Activated CD8-positive, alpha-beta memory T cell treated with anti-CD3 and anti-CD28 coated beads, Interleukin-2, amount 50 U/mL, for 1 hour (primary cell): Measurements from ENCODE around the gene SAV1.
"Not testable (repeated sequence)": the region's sequence is repeated elsewhere in the genome, so short reads cannot be mapped to it uniquely, and the experiment has no call there.

ENCODE experiments used
- DNase-seq: peaks from one replicate; pipeline ENCODE4 v3.0.0-alpha.2; 2020; ENCODE audit errors: extremely low read depth

Gene SAV1

DNA sequence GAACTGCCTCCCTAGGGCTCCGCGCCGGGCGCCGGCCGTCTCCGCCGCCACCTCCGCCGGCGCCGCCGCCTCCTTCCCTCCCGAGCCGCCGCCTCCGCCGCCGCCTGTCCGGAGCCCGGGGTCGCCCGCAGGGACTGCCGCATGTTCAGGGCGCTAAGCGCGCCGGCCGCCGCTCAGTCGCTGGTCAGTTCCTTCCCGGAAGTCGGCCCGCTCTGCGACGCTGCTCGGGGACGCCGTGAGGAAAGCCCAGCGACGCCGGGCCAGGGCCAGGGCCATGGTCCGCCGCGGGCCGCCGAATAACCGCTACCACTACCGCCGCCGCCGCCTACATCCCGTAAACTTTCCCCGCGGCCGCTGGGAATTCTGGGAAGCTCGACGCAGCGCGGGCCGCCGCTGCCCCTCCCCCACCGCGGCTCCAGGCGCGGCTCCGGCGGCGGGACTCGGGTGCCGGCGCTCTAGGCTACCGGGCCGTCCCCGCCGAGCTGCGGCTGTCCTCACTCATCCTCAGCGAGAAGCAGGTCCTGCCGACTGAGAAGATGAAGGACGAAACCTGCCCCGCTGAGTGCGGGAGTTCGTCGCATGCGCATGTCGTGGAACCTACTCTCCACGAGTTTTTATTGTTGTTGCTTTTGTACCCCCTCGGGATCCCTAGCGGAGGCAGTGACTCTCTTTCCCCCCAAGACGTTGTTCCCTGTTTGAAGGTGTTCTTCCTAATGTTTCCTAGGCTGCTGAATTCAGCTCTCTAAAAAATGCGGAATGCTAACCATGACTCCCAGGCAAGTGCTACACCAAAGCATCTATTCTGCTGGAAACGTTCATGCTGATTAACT is at the start of gene SAV1:
Gene SAV1, minus strand, starts transcription at position 311 of the 830 bp plus-strand sequence. CDS start 339 bp downstream, outside the sequence.
- no peak for DNase-seq

DNA sequence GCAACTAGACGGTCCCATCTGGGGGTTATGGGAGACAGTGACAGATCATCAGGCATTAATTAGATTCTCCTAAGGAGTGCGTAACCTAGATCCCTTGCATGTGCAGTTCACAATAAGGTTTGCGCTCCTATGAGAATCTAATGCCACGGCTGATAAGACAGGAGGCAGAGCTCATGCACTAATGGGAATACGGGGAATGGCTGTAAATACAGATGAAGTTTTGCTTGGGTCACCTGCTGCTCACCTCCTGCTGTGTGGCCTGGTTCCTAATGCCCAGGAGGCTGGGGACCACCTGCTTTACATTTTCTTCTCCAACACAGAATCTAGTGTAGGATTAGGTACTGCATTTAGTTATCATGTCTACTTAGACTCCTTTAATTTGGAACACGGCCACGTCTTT is 49.7 kb upstream of the SAV1 start:
- DNase-seq = no peak

DNA sequence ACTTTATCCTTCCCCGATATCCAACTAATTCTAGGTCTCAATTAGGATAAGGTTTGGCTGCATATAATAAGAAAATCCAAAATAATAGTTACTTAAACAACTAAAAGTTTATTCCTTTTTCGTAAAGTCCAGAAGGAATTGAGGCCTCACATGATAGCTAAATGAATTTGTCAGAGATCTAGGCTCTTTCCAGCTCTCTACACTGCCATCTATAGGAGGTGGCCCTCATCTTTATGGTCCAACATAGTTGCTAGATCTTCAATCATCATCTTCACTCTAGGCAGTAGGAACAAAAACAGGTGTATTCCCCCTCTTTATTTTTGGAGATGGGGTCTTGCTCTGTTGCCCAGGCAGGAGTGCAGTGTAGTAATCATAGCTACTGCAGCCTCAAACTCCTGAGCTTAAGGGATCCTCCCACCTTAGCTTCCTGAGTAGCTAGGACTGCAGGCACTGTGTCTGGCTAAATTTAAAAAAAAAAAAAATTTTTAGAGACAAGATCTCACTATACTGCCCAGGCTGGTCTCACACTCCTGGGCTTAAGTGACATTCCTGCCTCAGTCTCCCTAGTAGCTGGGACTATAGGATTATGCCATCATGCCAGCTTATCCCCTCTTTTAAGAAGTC is 46.5 kb upstream of the SAV1 start:
- DNase-seq = no peak

DNA sequence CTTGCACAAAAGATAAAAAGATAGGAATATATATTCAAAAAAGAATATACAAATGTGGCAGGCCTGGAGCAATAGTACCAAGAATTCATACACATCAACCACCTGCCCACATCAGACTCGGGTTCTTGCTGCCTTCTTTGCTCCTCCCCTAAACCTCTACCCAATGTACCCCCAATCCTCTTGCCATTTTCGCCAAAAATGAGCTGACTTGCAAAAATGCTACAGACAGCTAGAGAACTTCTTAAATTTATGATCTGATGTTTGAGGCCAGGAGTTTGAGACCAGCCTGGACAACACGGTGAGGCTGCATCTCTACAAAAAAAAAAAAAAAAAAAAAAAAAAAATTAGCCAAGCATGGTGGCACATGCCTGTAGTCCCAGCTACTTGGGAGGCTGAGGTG is 42.9 kb upstream of the SAV1 start:
- no peak for DNase-seq

DNA sequence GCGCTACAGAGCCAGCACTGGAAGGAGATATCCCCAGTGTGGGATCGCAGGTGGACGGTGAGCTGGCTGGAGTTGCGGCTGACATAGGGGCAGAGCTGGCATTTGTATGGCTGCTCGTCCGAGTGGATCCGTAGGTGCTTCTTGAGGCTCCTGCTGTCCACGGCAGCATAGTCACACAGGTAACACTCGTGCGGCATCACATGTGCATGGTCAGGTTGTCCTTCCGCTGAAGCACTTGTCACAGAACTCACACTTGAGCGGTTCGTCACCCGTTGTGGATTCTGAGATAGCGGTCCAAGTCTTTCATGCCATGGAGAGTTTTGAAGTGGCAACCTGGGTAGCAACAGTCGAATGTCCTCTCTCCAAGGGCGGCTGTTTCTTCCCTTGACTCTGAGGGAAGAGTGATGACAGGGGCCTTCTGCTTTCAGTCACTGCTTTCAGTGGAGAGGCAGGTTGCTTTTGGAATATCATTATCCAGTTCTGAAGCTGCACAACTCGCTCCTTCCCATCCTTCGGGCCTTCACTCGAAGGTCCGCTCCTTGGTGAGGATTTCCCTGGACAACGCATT is 37.0 kb upstream of the SAV1 start:
- DNase-seq = no peak

DNA sequence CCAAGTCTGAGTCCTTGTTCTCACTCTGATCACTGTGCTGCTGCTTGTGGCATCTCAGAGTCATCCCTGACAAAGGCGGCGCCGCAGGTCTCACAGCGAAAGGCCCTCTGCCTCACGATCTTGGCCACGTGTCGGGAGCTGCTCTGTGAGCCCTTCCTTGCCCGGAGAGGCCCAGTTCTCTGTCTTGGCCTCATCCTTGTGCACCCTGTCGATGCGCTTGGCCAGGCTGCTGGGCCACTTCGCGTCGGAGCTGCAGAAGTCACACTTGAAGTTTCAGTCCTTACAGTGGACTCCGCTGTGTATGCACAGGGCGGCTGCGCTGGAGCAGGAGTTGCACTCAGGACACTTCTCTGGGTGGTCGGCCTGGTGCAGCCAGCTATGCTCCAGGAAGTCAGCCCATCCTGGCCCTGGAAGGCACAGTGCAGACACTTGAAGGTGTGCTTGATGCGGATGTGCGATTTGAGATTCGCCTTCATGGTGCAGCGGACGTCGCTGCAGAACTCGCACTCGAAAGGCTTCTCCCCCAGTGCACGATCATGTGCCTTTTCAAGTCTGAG is 36.4 kb upstream of the SAV1 start:
- no peak for DNase-seq

DNA sequence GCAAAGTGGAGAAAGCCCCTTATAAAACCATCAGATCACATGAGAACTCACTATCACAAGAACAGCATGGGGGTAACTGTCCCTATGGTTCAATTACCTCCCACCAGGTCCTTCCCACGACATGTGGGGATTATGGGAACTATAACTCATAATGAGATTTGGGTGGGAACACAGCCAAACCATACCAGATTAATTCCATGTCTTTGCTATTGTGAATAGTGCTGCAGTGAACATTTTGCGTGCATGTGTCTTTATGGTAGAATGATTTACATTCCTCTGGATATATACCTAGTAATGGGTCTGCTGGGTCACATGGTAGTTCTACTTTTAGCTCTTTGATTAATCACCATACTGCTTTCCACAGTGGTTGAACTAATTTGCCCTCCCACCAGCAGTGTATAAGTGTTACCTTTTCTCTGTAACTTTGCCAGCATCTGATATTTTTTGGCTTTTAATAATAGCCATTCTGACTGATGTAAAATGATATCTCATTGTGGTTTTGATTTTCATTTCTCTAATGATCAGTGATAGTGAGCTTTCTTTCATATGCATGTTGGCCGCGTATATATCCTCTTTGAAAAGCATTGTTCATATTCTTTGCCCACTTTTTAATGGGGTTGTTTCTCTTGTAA is 29.7 kb upstream of the SAV1 start:
- no peak for DNase-seq

DNA sequence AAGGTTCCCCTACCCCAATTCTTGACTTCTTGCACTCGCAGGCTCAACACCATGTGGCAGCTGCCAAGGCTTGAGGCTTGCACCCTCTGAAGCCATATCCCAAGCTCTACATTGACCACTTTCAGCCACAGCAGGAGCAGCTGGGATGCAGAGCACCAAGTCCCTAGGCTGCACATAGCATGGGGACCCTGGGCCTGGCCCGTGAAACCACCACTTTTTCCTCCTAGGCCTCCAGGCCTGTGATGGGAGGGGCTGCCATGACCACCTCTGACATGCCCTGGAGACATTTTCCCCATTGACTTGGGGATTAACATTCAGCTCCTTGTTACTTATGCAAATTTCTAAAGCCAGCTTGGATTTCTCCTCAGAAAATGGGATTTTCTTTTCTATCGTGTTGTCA is 26.2 kb upstream of the SAV1 start:
- not testable (repeated sequence) for DNase-seq

DNA sequence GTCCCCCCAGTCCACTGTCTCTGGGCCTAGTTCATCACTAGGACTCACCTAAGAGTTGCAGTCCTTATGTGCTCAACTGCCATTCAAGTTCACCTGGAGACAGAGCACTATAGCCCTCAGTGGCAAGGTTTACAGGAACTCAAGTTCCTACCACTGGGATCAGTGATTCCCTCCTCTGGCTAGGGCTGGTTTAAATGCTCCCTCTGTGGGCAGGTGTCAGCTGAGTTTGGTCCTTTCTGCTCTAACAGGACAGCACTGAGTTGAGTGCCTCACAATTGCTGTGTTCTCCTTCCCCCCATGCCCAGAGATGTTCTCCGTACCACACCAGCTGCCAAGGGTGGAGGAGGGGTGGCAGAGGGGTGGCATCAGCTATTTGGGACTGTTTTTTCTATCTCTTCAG is 20.8 kb upstream of the SAV1 start:
- no peak for DNase-seq

DNA sequence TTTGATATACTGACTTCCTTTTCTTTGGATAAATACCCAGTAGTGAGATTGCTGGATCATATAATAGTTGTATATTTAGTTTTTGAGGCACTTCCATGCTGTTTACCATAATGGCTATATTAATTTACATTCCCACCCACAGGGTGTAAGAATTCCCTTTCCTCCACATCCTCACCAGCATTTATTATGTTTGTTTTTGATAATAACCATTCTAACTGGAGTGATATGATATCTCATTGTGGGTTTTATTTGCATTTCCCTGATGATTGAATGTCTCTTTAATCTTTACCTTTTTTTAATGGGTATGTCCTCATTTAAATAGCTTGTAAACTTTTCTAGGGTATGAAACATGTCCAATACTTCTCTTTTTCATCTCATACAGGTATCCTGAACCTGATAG is 11.6 kb upstream of the SAV1 start:
- no peak for DNase-seq

DNA sequence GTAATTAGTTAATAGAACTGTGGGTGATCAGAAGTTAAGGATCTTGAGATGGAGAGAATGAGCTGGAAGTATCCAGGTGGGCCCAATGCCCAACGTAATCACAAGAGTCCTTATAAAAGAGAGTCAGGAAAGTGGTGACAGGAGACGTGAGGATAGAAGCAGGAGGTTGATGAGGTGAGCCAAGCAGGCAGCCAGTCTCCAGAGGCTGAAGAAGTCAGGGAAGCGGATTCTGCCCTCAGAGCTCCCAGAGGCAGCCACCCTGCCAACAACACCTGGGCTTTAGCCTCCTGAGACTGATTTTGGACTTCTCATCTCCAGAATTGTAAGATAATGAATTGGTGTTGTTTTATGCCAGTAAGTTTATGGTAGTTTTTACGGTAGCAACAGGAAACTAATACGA is 10.1 kb upstream of the SAV1 start:
- no peak for DNase-seq

DNA sequence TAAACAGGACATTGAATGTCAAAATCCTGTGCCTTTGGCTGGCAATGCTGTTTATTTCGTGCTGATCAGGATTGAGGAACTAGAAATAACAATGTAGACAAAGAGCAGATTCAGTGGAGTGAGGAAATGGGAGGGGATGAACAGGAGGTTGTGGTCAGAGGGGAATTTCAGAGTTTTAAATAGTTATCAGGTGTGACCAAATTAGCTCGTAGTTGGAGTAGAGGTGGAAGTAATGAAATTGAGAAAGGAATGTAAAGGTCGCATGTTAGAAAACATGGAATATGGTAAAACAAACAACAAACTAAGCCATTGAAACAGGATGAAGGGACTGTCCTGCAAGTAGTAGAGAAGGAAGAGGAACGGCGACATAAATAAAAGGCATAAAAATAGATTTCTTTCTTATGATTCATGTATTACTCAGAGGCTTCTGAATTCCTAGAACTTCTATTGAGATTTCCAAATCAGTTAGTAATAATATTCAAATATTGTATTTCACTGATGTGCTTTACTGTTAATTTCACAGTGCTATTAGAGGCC is 9.5 kb upstream of the SAV1 start:
- no peak for DNase-seq

DNA sequence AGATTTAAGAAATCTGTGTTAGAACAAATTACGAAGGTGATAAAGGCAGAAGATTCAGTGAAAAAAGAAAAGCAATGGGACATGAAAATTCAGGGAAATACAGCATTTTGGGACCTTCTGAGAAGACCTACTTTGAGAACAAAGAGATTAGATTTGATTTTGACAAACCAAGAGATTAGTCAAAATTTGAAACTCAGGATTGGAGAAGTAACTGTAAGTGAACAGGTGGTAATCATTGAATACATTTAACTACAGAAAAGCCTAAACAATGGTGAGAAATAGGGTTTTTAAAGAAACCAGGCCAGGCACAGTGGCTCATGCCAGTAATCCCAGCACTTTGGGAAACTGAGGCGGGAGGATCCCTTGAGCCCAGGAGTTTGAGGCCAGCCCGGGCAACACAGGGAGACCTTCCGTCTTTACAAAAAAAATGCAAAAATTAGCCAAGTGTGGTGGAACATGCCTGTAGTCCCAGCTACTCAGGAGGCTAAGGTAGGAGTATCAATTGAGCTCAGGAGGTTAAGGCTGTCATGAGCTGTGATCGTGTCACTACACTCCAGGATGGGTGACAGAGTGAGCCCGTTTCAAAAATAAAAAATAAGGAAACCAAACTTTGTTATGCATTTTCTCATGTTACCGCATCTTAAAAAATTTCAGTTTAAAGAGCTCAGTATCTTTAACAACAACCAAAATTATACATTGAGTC is 8.9 kb upstream of the SAV1 start:
- DNase-seq = no peak

DNA sequence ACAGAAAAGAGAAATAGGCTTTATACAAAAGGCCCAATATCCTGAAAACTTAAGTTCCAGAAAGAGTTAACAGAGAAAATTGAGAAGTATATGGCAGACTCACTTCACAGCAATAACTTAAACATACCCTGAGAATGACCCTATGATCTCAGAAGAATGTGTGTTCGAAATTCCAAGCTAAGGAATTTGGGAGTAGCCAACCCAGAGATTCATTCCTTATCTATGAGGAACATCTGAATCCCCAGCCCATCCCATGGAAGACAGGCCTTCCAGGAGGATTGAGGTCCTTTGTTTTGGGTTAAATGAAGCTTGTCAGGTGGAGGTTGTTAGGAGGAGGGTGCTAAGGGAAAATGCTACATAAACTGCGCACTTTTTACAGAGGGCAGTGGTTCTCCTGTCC is 7.5 kb upstream of the SAV1 start:
- no peak for DNase-seq

DNA sequence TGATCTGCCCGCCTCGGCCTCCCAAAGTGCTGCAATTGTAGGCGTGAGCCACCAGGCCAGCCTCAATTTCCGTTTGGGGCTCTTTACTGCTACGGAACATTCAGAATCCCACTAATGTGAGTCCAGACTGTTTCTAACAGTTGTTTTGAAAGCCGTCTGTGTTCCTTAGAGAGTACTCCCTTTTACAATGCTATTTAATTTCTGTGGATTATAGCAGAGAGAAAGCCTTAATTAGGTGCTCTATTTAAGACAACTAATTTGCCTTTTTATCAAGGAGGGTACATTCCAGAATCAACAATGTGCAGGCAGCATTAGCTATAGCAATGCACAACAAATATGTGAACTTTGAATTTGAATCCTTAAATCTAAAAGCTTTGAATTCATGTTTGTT is 2.8 kb upstream of the SAV1 start:
- DNase-seq = no peak

DNA sequence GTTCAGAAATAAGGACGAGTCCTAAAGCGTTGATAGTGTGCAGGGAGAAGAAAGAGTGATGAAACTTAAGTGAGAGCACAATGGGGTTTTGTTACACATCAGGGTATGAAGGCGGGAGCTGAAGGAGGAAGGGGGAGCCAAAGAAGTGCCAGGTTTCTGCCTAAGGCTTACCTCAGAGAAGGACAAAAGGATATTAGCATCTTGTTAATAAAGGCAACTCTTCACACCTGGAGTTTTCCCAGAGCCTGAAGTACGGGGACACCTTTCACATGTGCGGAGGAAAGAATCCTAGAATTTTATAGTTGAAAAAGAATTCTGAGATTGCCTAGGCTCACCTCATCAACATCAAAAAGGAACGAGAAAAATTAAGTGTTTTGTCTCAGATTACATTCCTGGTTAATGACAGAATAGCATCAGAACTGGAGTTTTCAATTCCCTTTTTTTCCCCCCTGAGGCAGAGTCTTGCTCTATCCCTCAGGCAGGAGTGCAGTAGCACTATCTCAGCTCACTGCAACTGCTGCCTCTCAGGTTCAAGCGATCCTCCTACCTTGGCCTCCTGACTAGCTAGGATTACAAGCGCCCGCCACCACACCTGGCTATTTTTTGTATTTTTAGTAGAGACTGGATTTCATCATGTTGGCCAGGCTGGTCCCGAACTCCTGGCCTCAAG is 2.2 kb upstream of the SAV1 start:
- DNase-seq = no peak

DNA sequence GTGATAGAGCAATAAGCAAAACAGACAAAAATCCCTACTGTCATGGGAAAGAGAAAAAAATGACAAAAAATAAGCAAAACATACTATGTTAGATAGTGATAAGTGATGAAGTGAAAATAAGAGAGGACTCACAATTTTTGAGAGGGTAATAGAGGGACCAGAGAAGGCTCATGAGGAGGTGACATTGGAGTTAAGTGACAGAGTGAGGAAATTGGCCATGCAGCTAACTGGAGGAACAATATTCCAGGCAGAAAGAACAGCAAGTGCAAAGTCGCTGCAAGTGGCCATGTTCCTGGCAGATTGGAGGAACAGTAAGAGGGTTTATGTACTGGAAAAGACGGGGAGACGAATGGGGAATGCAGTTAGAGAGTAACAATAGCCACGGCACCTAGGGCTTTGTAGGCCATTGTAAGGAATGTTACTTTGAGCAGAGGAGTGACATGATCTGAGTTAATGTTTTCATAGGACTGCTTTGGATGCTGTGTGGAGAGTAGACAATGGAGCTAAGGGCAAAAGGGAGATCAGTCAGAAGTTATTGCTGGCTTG is 1.4 kb upstream of the SAV1 start:
- no peak for DNase-seq

DNA sequence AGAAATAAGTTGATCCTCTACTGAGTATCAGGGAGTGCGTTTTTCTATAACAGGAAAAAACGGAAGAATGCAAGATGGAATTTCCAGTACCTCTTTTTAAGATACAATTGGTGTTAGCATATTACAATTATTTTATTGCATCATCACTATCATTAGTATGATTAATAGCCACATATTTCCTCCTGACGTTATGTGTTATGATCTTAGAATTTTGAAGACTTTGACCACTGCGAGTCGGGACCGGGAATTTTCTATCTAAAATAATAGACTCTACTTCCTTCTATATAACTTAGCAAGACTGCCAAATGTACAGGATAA is 679 bp upstream of the SAV1 start:
- DNase-seq = no peak

DNA sequence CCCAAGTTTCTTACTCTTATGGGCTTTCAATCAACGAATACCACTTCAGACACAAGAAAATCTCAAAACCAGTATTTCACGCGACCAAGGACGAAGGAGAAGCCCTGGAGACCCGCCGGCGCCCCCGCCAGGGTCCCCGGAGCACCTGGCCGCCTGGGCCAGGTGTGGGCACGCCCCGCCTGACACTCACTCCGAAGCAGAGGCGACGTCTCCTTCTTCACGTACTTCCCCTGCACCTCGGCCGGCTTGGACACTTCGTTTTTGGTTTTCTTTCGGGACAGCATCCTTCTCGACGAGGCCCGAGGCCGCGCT is 466 bp downstream of the SAV1 start:
- DNase-seq = no peak

DNA sequence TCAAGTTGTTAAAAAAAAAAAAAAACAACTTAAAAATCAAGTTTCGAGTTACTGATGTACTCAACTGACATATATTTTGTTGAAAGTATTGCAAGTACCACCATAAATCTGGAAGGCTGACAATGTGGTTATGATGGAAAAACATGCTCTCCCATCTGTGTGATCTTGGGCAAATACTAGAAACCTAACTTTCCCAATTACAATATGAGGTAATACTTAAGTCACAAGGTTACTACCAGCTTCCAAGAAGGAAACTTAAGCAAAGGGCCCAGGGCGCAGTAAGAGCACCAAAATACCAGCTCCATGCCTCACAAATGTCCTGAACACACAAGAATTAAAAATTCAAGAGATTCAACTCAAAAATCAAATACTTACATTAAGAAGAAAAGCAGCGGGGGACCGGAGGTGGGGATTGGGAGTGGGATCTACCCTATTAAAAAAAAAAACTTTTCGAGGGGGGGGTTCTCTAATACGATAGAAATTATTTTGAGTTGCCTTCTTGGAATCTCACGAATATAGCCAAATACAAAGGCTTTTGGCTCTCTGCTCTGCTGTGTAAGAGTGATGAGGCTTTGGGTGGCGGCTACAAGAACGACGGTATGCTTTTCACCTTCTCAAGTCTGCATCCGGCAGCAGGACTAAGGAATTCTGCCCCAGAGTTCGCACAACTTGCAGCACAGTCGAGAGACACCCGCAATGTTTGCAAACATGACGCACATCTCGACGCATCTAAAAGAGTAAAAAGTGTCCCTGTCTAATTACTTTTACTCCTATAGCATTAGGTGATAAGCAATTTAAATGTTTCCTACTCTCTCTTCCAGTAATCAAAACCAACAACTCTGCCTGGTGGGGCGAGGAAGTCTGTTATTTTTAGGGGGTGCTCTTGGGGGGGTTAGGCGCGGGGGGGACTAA is 1.1 kb downstream of the SAV1 start:
- DNase-seq = peak; percentile 14
